Neural cell (in vitro differentiated cells): ENCODE results near the gene C10orf120. TPM values are rescaled to one million over a fixed set of nuclear protein-coding genes. Genes with fewer than 3 reads are reported as not detected.

Experiments used
- H2AFZ ChIP-seq: fragments of 200-600, 300-800 bp; sonication (generic), shearing (Covaris generic); 2 replicates; pipeline ENCODE4 v1.6.0; 2014; ENCODE audit warnings: low read depth, mild to moderate bottlenecking, antibody characterized with exemption, low read length, moderate library complexity
- H3F3A ChIP-seq: fragments of 200-600 bp; shearing (Covaris generic); 2 replicates; pipeline ENCODE4 v1.6.1; 2016; ENCODE audit warnings: mild to moderate bottlenecking, moderate library complexity, mixed read lengths, antibody characterized with exemption, low read length; ENCODE audit not compliant: insufficient read depth, poor library complexity, severe bottlenecking
- H3K27ac ChIP-seq: fragments of 200-600, 300-800 bp; sonication (generic), shearing (Covaris generic); 2 replicates; pipeline ENCODE4 v1.5.1; 2014; ENCODE audit warnings: mild to moderate bottlenecking, low read length, moderate library complexity
- H3K27me3 ChIP-seq: fragments of 300-800, 200-600 bp; sonication (generic), shearing (Covaris generic); 2 replicates; pipeline ENCODE4 v1.6.0; 2014; ENCODE audit warnings: mild to moderate bottlenecking, low read depth, low read length, moderate library complexity; ENCODE audit not compliant: insufficient read depth
- H3K36me3 ChIP-seq: fragments of 300-800, 200-600 bp; sonication (generic), shearing (Covaris generic); 2 replicates; pipeline ENCODE4 v1.5.1; 2014; ENCODE audit warnings: mild to moderate bottlenecking, antibody characterized with exemption, low read length, moderate library complexity; ENCODE audit not compliant: insufficient read depth
- H3K4me2 ChIP-seq: fragments of 300-800, 200-600 bp; sonication (generic), shearing (Covaris generic); 2 replicates; pipeline ENCODE4 v1.6.0; 2014; ENCODE audit warnings: mild to moderate bottlenecking, low read length
- H3K4me3 ChIP-seq: fragments of 300-800, 200-600 bp; sonication (generic), shearing (Covaris generic); 2 replicates; pipeline ENCODE4 v1.5.1; 2014; ENCODE audit warnings: mild to moderate bottlenecking, low read length, moderate library complexity
- H3K79me2 ChIP-seq: fragments of 200-600 bp; shearing (Covaris generic); replicated peaks from 2 replicates; pipeline ENCODE4 v1.6.0; 2014; ENCODE audit warnings: mild to moderate bottlenecking, low read length, moderate library complexity; ENCODE audit not compliant: insufficient read depth
- H3K9ac ChIP-seq: fragments of 300-800, 200-600 bp; sonication (generic), shearing (Covaris generic); 2 replicates; pipeline ENCODE4 v1.6.1; 2016; ENCODE audit warnings: mild to moderate bottlenecking, low read length, mixed read lengths
- H3K9me2 ChIP-seq: fragments of 200-600 bp; shearing (Covaris generic); 2 replicates; pipeline ENCODE4 v1.6.1; 2016; ENCODE audit warnings: mild to moderate bottlenecking, low read length, mixed read lengths; ENCODE audit not compliant: insufficient read depth
- H3K9me3 ChIP-seq: fragments of 200-600, 300-800 bp; sonication (generic), shearing (Covaris generic); 2 replicates; pipeline ENCODE4 v1.6.1; 2016; ENCODE audit warnings: mild to moderate bottlenecking, mixed run types, low read length, moderate library complexity, mixed read lengths
- H4K20me1 ChIP-seq: fragments of 200-600 bp; shearing (Covaris generic); 2 replicates; pipeline ENCODE4 v1.6.1; 2016; ENCODE audit warnings: mild to moderate bottlenecking, mixed run types; ENCODE audit not compliant: insufficient read depth
- EP300 ChIP-seq: fragments of 450-650 bp; conservative IDR thresholded peaks from 2 replicates; pipeline ENCODE4 v1.6.1; 2014; ENCODE audit warnings: antibody characterized with exemption, mild to moderate bottlenecking, moderate library complexity; ENCODE audit not compliant: poor library complexity, severe bottlenecking
- EZH2 ChIP-seq: fragments of 200-600, 300-800 bp; shearing (Covaris generic), sonication (generic); IDR thresholded peaks from 2 replicates; pipeline ENCODE4 v1.6.1; 2014; ENCODE audit warnings: antibody characterized with exemption, low read length, borderline replicate concordance, mild to moderate bottlenecking; ENCODE audit not compliant: insufficient read depth, poor library complexity, severe bottlenecking
- MXI1 ChIP-seq: fragments of 450-650 bp; conservative IDR thresholded peaks from 2 replicates; pipeline ENCODE4 v1.6.1; 2014; ENCODE audit warnings: antibody characterized with exemption, mild to moderate bottlenecking; ENCODE audit not compliant: poor library complexity, severe bottlenecking
- POLR2AphosphoS5 ChIP-seq: IDR thresholded peaks from 2 replicates; pipeline ENCODE4 v1.6.1; 2012
- RAD21 ChIP-seq: fragments of 450-650 bp; conservative IDR thresholded peaks from 2 replicates; pipeline ENCODE4 v1.6.1; 2014; ENCODE audit warnings: antibody characterized with exemption, mild to moderate bottlenecking, moderate library complexity
- SMC3 ChIP-seq: fragments of 450-650 bp; conservative IDR thresholded peaks from 2 replicates; pipeline ENCODE4 v1.6.1; 2014; ENCODE audit warnings: antibody characterized with exemption, mild to moderate bottlenecking, moderate library complexity; ENCODE audit not compliant: poor library complexity
- TAF1 ChIP-seq: IDR thresholded peaks from 2 replicates; pipeline ENCODE4 v1.6.1; 2012; ENCODE audit warnings: low read depth
- polyA plus RNA-seq: library from polyadenylated mRNA; depleted of rRNA; stranded (reverse); fragments of >200 nt; gene quantifications from 2 replicates; pipeline ENCODE4 v1.2.3, GENCODE V29; 2014
- TF ChIP-seq, protein P1 (sequence below): IDR thresholded peaks from 2 replicates; pipeline ENCODE4 v1.6.1; 2012; ENCODE audit warnings: borderline replicate concordance
- TF ChIP-seq, protein P2 (sequence below): fragments of 450-650 bp; IDR thresholded peaks from 2 replicates; pipeline ENCODE4 v1.5.1; 2014; ENCODE audit warnings: antibody characterized with exemption, mild to moderate bottlenecking, moderate library complexity; ENCODE audit not compliant: poor library complexity, severe bottlenecking

Gene C10orf120
- polyA plus RNA-seq, 1 donor from 2014 or later: not detected

GRCh38 chr10:122672655-122673054 is 27.0 kb downstream of the C10orf120 start:
- Histone ChIP-seq H3K4me3 (no peak overlapping the region), H3F3A (no peaks in the 10 kb centered on the region), H3K4me2 (no peak overlapping the region), H3K9ac (no peak overlapping the region), H3K9me3 (no peaks in the 10 kb centered on the region), H3K9me2 (no peaks in the 10 kb centered on the region), H3K36me3 (no peaks in the 10 kb centered on the region), H3K79me2 (no peaks in the 10 kb centered on the region), H2AFZ (no peak overlapping the region), H4K20me1 (no peaks in the 10 kb centered on the region), H3K27me3 (no peaks in the 10 kb centered on the region), H3K27ac (no peak overlapping the region)
- no peak for TF ChIP-seq MXI1
- TF ChIP-seq TAF1: no peak
- no peak for TF ChIP-seq SMC3
- TF ChIP-seq RAD21: no peak
- TF ChIP-seq EZH2: no peak
- no peak for TF ChIP-seq POLR2AphosphoS5
- TF ChIP-seq, protein P1, sequence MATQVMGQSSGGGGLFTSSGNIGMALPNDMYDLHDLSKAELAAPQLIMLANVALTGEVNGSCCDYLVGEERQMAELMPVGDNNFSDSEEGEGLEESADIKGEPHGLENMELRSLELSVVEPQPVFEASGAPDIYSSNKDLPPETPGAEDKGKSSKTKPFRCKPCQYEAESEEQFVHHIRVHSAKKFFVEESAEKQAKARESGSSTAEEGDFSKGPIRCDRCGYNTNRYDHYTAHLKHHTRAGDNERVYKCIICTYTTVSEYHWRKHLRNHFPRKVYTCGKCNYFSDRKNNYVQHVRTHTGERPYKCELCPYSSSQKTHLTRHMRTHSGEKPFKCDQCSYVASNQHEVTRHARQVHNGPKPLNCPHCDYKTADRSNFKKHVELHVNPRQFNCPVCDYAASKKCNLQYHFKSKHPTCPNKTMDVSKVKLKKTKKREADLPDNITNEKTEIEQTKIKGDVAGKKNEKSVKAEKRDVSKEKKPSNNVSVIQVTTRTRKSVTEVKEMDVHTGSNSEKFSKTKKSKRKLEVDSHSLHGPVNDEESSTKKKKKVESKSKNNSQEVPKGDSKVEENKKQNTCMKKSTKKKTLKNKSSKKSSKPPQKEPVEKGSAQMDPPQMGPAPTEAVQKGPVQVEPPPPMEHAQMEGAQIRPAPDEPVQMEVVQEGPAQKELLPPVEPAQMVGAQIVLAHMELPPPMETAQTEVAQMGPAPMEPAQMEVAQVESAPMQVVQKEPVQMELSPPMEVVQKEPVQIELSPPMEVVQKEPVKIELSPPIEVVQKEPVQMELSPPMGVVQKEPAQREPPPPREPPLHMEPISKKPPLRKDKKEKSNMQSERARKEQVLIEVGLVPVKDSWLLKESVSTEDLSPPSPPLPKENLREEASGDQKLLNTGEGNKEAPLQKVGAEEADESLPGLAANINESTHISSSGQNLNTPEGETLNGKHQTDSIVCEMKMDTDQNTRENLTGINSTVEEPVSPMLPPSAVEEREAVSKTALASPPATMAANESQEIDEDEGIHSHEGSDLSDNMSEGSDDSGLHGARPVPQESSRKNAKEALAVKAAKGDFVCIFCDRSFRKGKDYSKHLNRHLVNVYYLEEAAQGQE: no peak
- no peak for TF ChIP-seq EP300
- TF ChIP-seq, protein P2, sequence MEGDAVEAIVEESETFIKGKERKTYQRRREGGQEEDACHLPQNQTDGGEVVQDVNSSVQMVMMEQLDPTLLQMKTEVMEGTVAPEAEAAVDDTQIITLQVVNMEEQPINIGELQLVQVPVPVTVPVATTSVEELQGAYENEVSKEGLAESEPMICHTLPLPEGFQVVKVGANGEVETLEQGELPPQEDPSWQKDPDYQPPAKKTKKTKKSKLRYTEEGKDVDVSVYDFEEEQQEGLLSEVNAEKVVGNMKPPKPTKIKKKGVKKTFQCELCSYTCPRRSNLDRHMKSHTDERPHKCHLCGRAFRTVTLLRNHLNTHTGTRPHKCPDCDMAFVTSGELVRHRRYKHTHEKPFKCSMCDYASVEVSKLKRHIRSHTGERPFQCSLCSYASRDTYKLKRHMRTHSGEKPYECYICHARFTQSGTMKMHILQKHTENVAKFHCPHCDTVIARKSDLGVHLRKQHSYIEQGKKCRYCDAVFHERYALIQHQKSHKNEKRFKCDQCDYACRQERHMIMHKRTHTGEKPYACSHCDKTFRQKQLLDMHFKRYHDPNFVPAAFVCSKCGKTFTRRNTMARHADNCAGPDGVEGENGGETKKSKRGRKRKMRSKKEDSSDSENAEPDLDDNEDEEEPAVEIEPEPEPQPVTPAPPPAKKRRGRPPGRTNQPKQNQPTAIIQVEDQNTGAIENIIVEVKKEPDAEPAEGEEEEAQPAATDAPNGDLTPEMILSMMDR: no peak

DNA sequence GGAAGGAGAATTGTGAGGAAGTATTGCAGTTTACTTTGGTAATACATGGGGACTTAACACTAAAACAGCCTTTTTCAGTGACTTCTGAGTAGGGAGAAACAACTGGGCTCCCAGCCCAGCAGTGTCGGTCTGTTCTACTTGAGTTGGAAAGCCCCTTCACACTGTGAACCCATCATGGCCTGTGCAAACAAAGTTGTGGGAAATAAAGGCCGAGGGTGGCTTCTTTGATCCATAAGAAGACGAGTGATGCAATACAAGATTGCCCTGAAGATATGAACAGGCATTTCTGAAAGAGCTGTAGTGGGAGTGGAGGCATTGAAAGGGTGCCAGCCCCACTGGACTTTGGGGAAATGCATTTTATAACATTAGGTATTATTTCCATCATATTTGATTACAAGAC is 28.3 kb downstream of the C10orf120 start:
- no peaks in the 10 kb centered on the region for H3F3A ChIP-seq
- no peaks in the 10 kb centered on the region for H3K9me2 ChIP-seq
- H3K4me2 ChIP-seq: no peak overlapping the region
- H3K4me3 ChIP-seq: no peak overlapping the region
- no peaks in the 10 kb centered on the region for H3K79me2 ChIP-seq
- no peak for TF ChIP-seq RAD21
- no peak for TF ChIP-seq EP300
- TF ChIP-seq, protein P2: no peak
- H3K36me3 ChIP-seq: no peaks in the 10 kb centered on the region
- no peak overlapping the region for H3K9ac ChIP-seq
- H3K27ac ChIP-seq: no peak overlapping the region
- H4K20me1 ChIP-seq: no peaks in the 10 kb centered on the region
- H3K27me3 ChIP-seq: no peaks in the 10 kb centered on the region
- no peaks in the 10 kb centered on the region for H3K9me3 ChIP-seq
- H2AFZ ChIP-seq: no peak overlapping the region
